OCI-LY1 (cell line): ENCODE results near the gene ARG2.

Experiments
- H2AFZ ChIP-seq: fragments of 200-600 bp; sonication (generic), shearing (Covaris generic); 2 replicates; pipeline ENCODE4 v1.6.0; 2014; ENCODE audit warnings: antibody characterized with exemption, mild to moderate bottlenecking, low read length
- H3F3A ChIP-seq: fragments of 200-600 bp; sonication (generic), shearing (Covaris generic); 2 replicates; pipeline ENCODE4 v1.6.0; 2014; ENCODE audit warnings: mild to moderate bottlenecking, antibody characterized with exemption, low read length, moderate library complexity; ENCODE audit not compliant: insufficient read depth
- H3K27ac ChIP-seq: fragments of 200-600 bp; sonication (generic); 2 replicates; pipeline ENCODE4 v1.5.1; 2014; ENCODE audit warnings: low read length, mixed run types, mild to moderate bottlenecking, low read depth; ENCODE audit not compliant: poor library complexity, severe bottlenecking
- H3K27me3 ChIP-seq: fragments of 200-600 bp; sonication (generic); 2 replicates; pipeline ENCODE4 v1.6.0; 2014; ENCODE audit warnings: antibody characterized with exemption, mild to moderate bottlenecking, low read length, moderate library complexity; ENCODE audit not compliant: insufficient read depth
- H3K36me3 ChIP-seq: fragments of 200-600 bp; sonication (generic); 2 replicates; pipeline ENCODE4 v1.6.1; 2014; ENCODE audit warnings: mild to moderate bottlenecking, antibody characterized with exemption, low read length, moderate library complexity, mixed read lengths; ENCODE audit not compliant: insufficient read depth
- H3K4me1 ChIP-seq: fragments of 200-600 bp; sonication (generic); 2 replicates; pipeline ENCODE4 v1.5.1; 2014; ENCODE audit warnings: mild to moderate bottlenecking, low read length, moderate library complexity; ENCODE audit not compliant: insufficient read depth, severe bottlenecking
- H3K4me2 ChIP-seq: fragments of 200-600 bp; sonication (generic), shearing (Covaris generic); 2 replicates; pipeline ENCODE4 v1.6.1; 2014; ENCODE audit warnings: low read length
- H3K4me3 ChIP-seq: fragments of 200-600 bp; sonication (generic); 2 replicates; pipeline ENCODE4 v1.5.1; 2014; ENCODE audit warnings: low read length, low read depth, mild to moderate bottlenecking, mixed read lengths; ENCODE audit not compliant: poor library complexity, severe bottlenecking
- H3K79me2 ChIP-seq: fragments of 200-600 bp; shearing (Covaris generic); 2 replicates; pipeline ENCODE4 v1.6.1; 2016; ENCODE audit warnings: mixed run types, low read length, mixed read lengths; ENCODE audit not compliant: insufficient read depth
- H3K9ac ChIP-seq: fragments of 200-600 bp; sonication (generic), shearing (Covaris generic); 2 replicates; pipeline ENCODE4 v1.6.1; 2014; ENCODE audit warnings: mild to moderate bottlenecking, low read length, mixed read lengths
- H3K9me2 ChIP-seq: fragments of 200-600 bp; sonication (generic), shearing (Covaris generic); 2 replicates; pipeline ENCODE4 v1.6.1; 2014; ENCODE audit warnings: low read depth, mild to moderate bottlenecking, low read length, mixed read lengths
- H3K9me3 ChIP-seq: fragments of 200-600 bp; shearing (Covaris generic); 2 replicates; pipeline ENCODE4 v1.6.1; 2014; ENCODE audit warnings: low read length, mixed read lengths
- H4K20me1 ChIP-seq: fragments of 200-600 bp; sonication (generic), shearing (Covaris generic); 2 replicates; pipeline ENCODE4 v1.6.0; 2016; ENCODE audit warnings: mild to moderate bottlenecking, low read length; ENCODE audit not compliant: insufficient read depth
- EZH2 ChIP-seq: fragments of 200-600 bp; sonication (generic), shearing (Covaris generic); IDR thresholded peaks from 2 replicates; pipeline ENCODE4 v1.8.0; 2017; ENCODE audit warnings: borderline replicate concordance, mixed run types, mild to moderate bottlenecking, antibody characterized with exemption, low read length, moderate library complexity, mixed read lengths
- TF ChIP-seq, protein P1 (sequence below): fragments of 200-600 bp; sonication (generic), shearing (Covaris generic); IDR thresholded peaks from 2 replicates; pipeline ENCODE4 v1.5.1; 2017; ENCODE audit warnings: mild to moderate bottlenecking, antibody characterized with exemption, low read length, moderate library complexity, mixed read lengths

The ARG2 gene

GRCh38 chr14:67650151-67650550, 30.4 kb downstream of the ARG2 start:
- H3K9ac ChIP-seq = no peak overlapping the region
- no peaks in the 10 kb centered on the region for H3K4me1 ChIP-seq
- H3K9me3 ChIP-seq = no peaks in the 10 kb centered on the region
- no peaks in the 10 kb centered on the region for H3K27me3 ChIP-seq
- peaks cover 85% of the 10 kb centered on the region for H3K36me3 ChIP-seq
- no peak overlapping the region for H2AFZ ChIP-seq
- TF ChIP-seq, protein P1, sequence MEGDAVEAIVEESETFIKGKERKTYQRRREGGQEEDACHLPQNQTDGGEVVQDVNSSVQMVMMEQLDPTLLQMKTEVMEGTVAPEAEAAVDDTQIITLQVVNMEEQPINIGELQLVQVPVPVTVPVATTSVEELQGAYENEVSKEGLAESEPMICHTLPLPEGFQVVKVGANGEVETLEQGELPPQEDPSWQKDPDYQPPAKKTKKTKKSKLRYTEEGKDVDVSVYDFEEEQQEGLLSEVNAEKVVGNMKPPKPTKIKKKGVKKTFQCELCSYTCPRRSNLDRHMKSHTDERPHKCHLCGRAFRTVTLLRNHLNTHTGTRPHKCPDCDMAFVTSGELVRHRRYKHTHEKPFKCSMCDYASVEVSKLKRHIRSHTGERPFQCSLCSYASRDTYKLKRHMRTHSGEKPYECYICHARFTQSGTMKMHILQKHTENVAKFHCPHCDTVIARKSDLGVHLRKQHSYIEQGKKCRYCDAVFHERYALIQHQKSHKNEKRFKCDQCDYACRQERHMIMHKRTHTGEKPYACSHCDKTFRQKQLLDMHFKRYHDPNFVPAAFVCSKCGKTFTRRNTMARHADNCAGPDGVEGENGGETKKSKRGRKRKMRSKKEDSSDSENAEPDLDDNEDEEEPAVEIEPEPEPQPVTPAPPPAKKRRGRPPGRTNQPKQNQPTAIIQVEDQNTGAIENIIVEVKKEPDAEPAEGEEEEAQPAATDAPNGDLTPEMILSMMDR = no peak
- TF ChIP-seq EZH2 = no peak
- no peaks in the 10 kb centered on the region for H3F3A ChIP-seq
- no peak overlapping the region for H3K4me3 ChIP-seq
- no peak overlapping the region for H3K4me2 ChIP-seq
- no peak overlapping the region for H3K27ac ChIP-seq
- no peaks in the 10 kb centered on the region for H4K20me1 ChIP-seq
- no peaks in the 10 kb centered on the region for H3K79me2 ChIP-seq
- H3K9me2 ChIP-seq = no peaks in the 10 kb centered on the region

DNA sequence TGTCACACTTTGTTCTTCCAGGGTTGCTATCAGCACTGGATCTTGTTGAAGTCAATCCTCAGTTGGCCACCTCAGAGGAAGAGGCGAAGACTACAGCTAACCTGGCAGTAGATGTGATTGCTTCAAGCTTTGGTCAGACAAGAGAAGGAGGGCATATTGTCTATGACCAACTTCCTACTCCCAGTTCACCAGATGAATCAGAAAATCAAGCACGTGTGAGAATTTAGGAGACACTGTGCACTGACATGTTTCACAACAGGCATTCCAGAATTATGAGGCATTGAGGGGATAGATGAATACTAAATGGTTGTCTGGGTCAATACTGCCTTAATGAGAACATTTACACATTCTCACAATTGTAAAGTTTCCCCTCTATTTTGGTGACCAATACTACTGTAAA, 31.0 kb downstream of the ARG2 start:
- Histone ChIP-seq H3K79me2 (no peaks in the 10 kb centered on the region), H3K4me3 (no peak overlapping the region), H3K9me3 (no peaks in the 10 kb centered on the region), H3K27ac (no peak overlapping the region), H3K4me2 (no peak overlapping the region), H2AFZ (no peak overlapping the region), H3K27me3 (no peaks in the 10 kb centered on the region), H4K20me1 (no peaks in the 10 kb centered on the region), H3F3A (no peaks in the 10 kb centered on the region), H3K9me2 (no peaks in the 10 kb centered on the region), H3K36me3 (peaks cover 91% of the 10 kb centered on the region), H3K9ac (no peak overlapping the region), H3K4me1 (no peaks in the 10 kb centered on the region)
- TF ChIP-seq EZH2 = no peak
- TF ChIP-seq, protein P1 = no peak

- Histone ChIP-seq H3K9me3 (no peaks in the 10 kb centered on the region), H3K27me3 (no peaks in the 10 kb centered on the region), H3K36me3 (peaks cover 94% of the 10 kb centered on the region), H3K27ac (no peak overlapping the region), H2AFZ (no peak overlapping the region), H3K4me3 (no peak overlapping the region), H4K20me1 (no peaks in the 10 kb centered on the region), H3K4me2 (no peak overlapping the region), H3K79me2 (no peaks in the 10 kb centered on the region), H3K9me2 (no peaks in the 10 kb centered on the region), H3K4me1 (no peaks in the 10 kb centered on the region), H3K9ac (no peak overlapping the region), H3F3A (no peaks in the 10 kb centered on the region)
- TF ChIP-seq EZH2 = no peak
- TF ChIP-seq, protein P1 = no peak
Observed at GRCh38 chr14:67652189-67652588, 32.5 kb downstream of the ARG2 start.
